Measurements from ENCODE around the gene TGFBRAP1.
"Not testable (repeated sequence)": the region's sequence is repeated elsewhere in the genome, so short reads cannot be mapped to it uniquely, and the experiment has no call there.

Gene TGFBRAP1

GRCh38 chr2:105258835-105259350 lies 70.6 kb downstream of the TGFBRAP1 start:
- Histone ChIP-seq H3K36me3 (ENCODE audit: control insufficient read depth, insufficient read depth, low read length) (no peaks in the 10 kb centered on the region), H3K4me1 (ENCODE audit: control insufficient read depth, insufficient read depth, low read length, poor library complexity, severe bottlenecking) (no peaks in the 10 kb centered on the region), H3K9me3 (ENCODE audit: control insufficient read depth, low read length) (no peaks in the 10 kb centered on the region), H3K4me3 (ENCODE audit: insufficient read depth, low read depth, low read length, poor library complexity, severe bottlenecking) (no peak overlapping the region), H3K27ac (ENCODE audit: insufficient read depth, low read length, poor library complexity, severe bottlenecking) (no peak overlapping the region), H3K27me3 (replicated peaks; ENCODE audit: control insufficient read depth, insufficient read depth, low read length, poor library complexity, severe bottlenecking) (no peaks in the 10 kb centered on the region)
- DNase-seq: no peak

- H3K36me3 ChIP-seq (ENCODE audit: control insufficient read depth, insufficient read depth, low read length): no peaks in the 10 kb centered on the region
- no peak overlapping the region for H3K4me3 ChIP-seq (ENCODE audit: insufficient read depth, low read depth, low read length, poor library complexity, severe bottlenecking)
- H3K9me3 ChIP-seq (ENCODE audit: control insufficient read depth, low read length): no peaks in the 10 kb centered on the region
- H3K27me3 ChIP-seq (replicated peaks; ENCODE audit: control insufficient read depth, insufficient read depth, low read length, poor library complexity, severe bottlenecking): no peaks in the 10 kb centered on the region
- no peak overlapping the region for H3K27ac ChIP-seq (ENCODE audit: insufficient read depth, low read length, poor library complexity, severe bottlenecking)
- H3K4me1 ChIP-seq (ENCODE audit: control insufficient read depth, insufficient read depth, low read length, poor library complexity, severe bottlenecking): no peaks in the 10 kb centered on the region
- no peak for DNase-seq
Measured at GRCh38 chr2:105257981-105258380, 71.6 kb downstream of the TGFBRAP1 start.

- no peaks in the 10 kb centered on the region for H3K9me3 ChIP-seq (ENCODE audit: control insufficient read depth, low read length)
- no peaks in the 10 kb centered on the region for H3K4me1 ChIP-seq (ENCODE audit: control insufficient read depth, insufficient read depth, low read length, poor library complexity, severe bottlenecking)
- H3K4me3 ChIP-seq (ENCODE audit: insufficient read depth, low read depth, low read length, poor library complexity, severe bottlenecking): no peak overlapping the region
- no peak for DNase-seq
- H3K36me3 ChIP-seq (ENCODE audit: control insufficient read depth, insufficient read depth, low read length): no peaks in the 10 kb centered on the region
- no peak overlapping the region for H3K27ac ChIP-seq (ENCODE audit: insufficient read depth, low read length, poor library complexity, severe bottlenecking)
- no peaks in the 10 kb centered on the region for H3K27me3 ChIP-seq (replicated peaks; ENCODE audit: control insufficient read depth, insufficient read depth, low read length, poor library complexity, severe bottlenecking)
Measured at GRCh38 chr2:105256431-105257047, 73.0 kb downstream of the TGFBRAP1 start.

- no peak for DNase-seq
- H3K27ac ChIP-seq (ENCODE audit: insufficient read depth, low read length, poor library complexity, severe bottlenecking): no peak overlapping the region
- no peaks in the 10 kb centered on the region for H3K36me3 ChIP-seq (ENCODE audit: control insufficient read depth, insufficient read depth, low read length)
- H3K27me3 ChIP-seq (replicated peaks; ENCODE audit: control insufficient read depth, insufficient read depth, low read length, poor library complexity, severe bottlenecking): no peaks in the 10 kb centered on the region
- H3K4me1 ChIP-seq (ENCODE audit: control insufficient read depth, insufficient read depth, low read length, poor library complexity, severe bottlenecking): no peaks in the 10 kb centered on the region
- H3K4me3 ChIP-seq (ENCODE audit: insufficient read depth, low read depth, low read length, poor library complexity, severe bottlenecking): no peak overlapping the region
- no peaks in the 10 kb centered on the region for H3K9me3 ChIP-seq (ENCODE audit: control insufficient read depth, low read length)
Measured at GRCh38 chr2:105255979-105256378, 73.6 kb downstream of the TGFBRAP1 start.

- no peak for DNase-seq
- H3K27me3 ChIP-seq (replicated peaks; ENCODE audit: control insufficient read depth, insufficient read depth, low read length, poor library complexity, severe bottlenecking): no peaks in the 10 kb centered on the region
- no peak overlapping the region for H3K27ac ChIP-seq (ENCODE audit: insufficient read depth, low read length, poor library complexity, severe bottlenecking)
- no peaks in the 10 kb centered on the region for H3K36me3 ChIP-seq (ENCODE audit: control insufficient read depth, insufficient read depth, low read length)
- no peaks in the 10 kb centered on the region for H3K4me1 ChIP-seq (ENCODE audit: control insufficient read depth, insufficient read depth, low read length, poor library complexity, severe bottlenecking)
- no peak overlapping the region for H3K4me3 ChIP-seq (ENCODE audit: insufficient read depth, low read depth, low read length, poor library complexity, severe bottlenecking)
- H3K9me3 ChIP-seq (ENCODE audit: control insufficient read depth, low read length): no peaks in the 10 kb centered on the region
Measured at GRCh38 chr2:105254531-105255210, 74.9 kb downstream of the TGFBRAP1 start.

- Histone ChIP-seq H3K4me3 (ENCODE audit: insufficient read depth, low read depth, low read length, poor library complexity, severe bottlenecking) (no peak overlapping the region), H3K27me3 (replicated peaks; ENCODE audit: control insufficient read depth, insufficient read depth, low read length, poor library complexity, severe bottlenecking) (no peaks in the 10 kb centered on the region), H3K27ac (ENCODE audit: insufficient read depth, low read length, poor library complexity, severe bottlenecking) (no peak overlapping the region), H3K4me1 (ENCODE audit: control insufficient read depth, insufficient read depth, low read length, poor library complexity, severe bottlenecking) (no peaks in the 10 kb centered on the region), H3K9me3 (ENCODE audit: control insufficient read depth, low read length) (no peaks in the 10 kb centered on the region), H3K36me3 (ENCODE audit: control insufficient read depth, insufficient read depth, low read length) (no peaks in the 10 kb centered on the region)
- DNase-seq: no peak
Measured at GRCh38 chr2:105252271-105252670, 77.3 kb downstream of the TGFBRAP1 start.

GRCh38 chr2:105251016-105251648 lies 78.4 kb downstream of the TGFBRAP1 start:
- H3K27ac ChIP-seq (ENCODE audit: insufficient read depth, low read length, poor library complexity, severe bottlenecking); DNase-seq; H3K36me3 ChIP-seq (ENCODE audit: control insufficient read depth, insufficient read depth, low read length); H3K9me3 ChIP-seq (ENCODE audit: control insufficient read depth, low read length); H3K27me3 ChIP-seq (replicated peaks; ENCODE audit: control insufficient read depth, insufficient read depth, low read length, poor library complexity, severe bottlenecking); H3K4me1 ChIP-seq (ENCODE audit: control insufficient read depth, insufficient read depth, low read length, poor library complexity, severe bottlenecking); H3K4me3 ChIP-seq (ENCODE audit: insufficient read depth, low read depth, low read length, poor library complexity, severe bottlenecking): not testable (repeated sequence)

GRCh38 chr2:105249891-105250290 lies 79.6 kb downstream of the TGFBRAP1 start:
- no peaks in the 10 kb centered on the region for H3K9me3 ChIP-seq (ENCODE audit: control insufficient read depth, low read length)
- DNase-seq: no peak
- H3K4me3 ChIP-seq (ENCODE audit: insufficient read depth, low read depth, low read length, poor library complexity, severe bottlenecking): no peak overlapping the region
- no peaks in the 10 kb centered on the region for H3K4me1 ChIP-seq (ENCODE audit: control insufficient read depth, insufficient read depth, low read length, poor library complexity, severe bottlenecking)
- H3K27ac ChIP-seq (ENCODE audit: insufficient read depth, low read length, poor library complexity, severe bottlenecking): no peak overlapping the region
- H3K27me3 ChIP-seq (replicated peaks; ENCODE audit: control insufficient read depth, insufficient read depth, low read length, poor library complexity, severe bottlenecking): no peaks in the 10 kb centered on the region
- no peaks in the 10 kb centered on the region for H3K36me3 ChIP-seq (ENCODE audit: control insufficient read depth, insufficient read depth, low read length)

GRCh38 chr2:105249181-105249580 lies 80.4 kb downstream of the TGFBRAP1 start:
- Histone ChIP-seq H3K27me3 (replicated peaks; ENCODE audit: control insufficient read depth, insufficient read depth, low read length, poor library complexity, severe bottlenecking) (no peaks in the 10 kb centered on the region), H3K27ac (ENCODE audit: insufficient read depth, low read length, poor library complexity, severe bottlenecking) (no peak overlapping the region), H3K4me1 (ENCODE audit: control insufficient read depth, insufficient read depth, low read length, poor library complexity, severe bottlenecking) (no peaks in the 10 kb centered on the region), H3K4me3 (ENCODE audit: insufficient read depth, low read depth, low read length, poor library complexity, severe bottlenecking) (no peak overlapping the region), H3K36me3 (ENCODE audit: control insufficient read depth, insufficient read depth, low read length) (no peaks in the 10 kb centered on the region), H3K9me3 (ENCODE audit: control insufficient read depth, low read length) (no peaks in the 10 kb centered on the region)
- DNase-seq: no peak
